ENCODE measurements around the gene WDR37.

WDR37 gene

GRCh38 chr10:1128649-1129048 is 72.5 kb downstream of the WDR37 start:
- no peak for DNase-seq (ENCODE audit: low spot score)

GRCh38 chr10:1130226-1130625 is 74.0 kb downstream of the WDR37 start:
- DNase-seq (ENCODE audit: low spot score), result no peak

GRCh38 chr10:1130995-1131790 is 75.0 kb downstream of the WDR37 start:
- DNase-seq (ENCODE audit: low spot score), result no peak

DNA sequence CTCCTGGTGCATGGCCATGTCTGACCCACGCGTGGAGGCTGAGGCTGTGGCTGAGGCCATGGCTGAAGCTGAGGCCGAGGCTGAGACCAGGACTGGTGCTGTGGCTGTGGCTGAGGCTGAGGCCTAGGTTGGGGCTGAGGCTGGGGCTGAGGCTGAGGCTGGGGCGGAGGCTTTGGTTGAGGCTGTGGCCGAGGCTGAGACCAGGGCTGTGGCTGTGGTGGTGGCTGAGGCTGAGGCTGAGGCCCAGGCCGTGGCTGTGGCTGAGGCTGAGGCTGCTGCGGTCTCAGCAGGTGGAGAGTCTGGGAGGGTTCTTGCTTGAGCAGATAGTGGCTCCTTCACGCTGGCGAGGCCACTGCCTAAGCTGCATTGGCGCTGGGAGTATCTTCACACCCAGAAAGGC is 76.4 kb downstream of the WDR37 start:
- DNase-seq (ENCODE audit: low spot score), result no peak

- DNase-seq (ENCODE audit: low spot score), result no peak
These were observed 77.4 kb downstream of the WDR37 start for GRCh38 chr10:1133495-1134045.

DNA sequence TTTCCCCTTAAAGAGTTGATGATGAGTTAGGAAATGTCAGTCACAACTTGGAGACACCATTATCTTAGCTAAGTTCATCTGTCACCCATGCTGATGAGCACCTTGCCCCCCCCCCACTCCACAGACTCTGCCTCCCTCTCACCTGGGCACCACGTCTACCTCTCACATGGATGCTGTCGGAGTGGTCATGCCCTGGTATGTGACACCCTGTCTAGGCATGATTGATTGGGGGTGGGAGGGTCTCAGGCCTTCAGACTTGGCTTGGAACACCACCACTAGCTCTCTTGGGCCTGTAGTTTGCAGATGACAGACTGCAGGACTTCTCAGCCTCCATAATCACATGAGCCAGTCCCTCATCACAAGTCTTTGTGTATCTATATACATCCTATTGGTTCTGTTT is 78.0 kb downstream of the WDR37 start:
- no peak for DNase-seq (ENCODE audit: low spot score)

- no peak for DNase-seq (ENCODE audit: low spot score)
These were observed 80.1 kb downstream of the WDR37 start for GRCh38 chr10:1136268-1136667.

GRCh38 chr10:1137499-1138163 is 81.4 kb downstream of the WDR37 start:
- DNase-seq (ENCODE audit: low spot score), result no peak

DNA sequence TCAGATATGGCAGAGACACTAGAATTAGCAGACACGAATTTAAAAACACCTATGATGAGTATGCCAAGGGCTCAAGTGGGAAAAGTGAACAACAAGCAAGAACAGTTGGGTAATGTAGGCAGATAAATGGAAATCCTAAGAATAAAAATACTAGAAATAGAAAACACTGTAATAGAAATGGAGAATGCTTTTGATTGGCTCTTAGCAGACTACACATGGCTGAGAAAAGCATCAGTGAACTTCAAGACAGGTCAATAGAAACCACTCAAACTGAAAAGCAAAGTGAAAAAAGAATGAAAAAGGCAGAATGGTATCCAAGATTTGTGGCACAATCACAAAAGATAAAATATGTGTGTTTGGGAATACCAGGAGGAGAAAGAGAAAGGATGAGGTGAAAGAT is 82.3 kb downstream of the WDR37 start:
- DNase-seq (ENCODE audit: low spot score), result no peak

DNA sequence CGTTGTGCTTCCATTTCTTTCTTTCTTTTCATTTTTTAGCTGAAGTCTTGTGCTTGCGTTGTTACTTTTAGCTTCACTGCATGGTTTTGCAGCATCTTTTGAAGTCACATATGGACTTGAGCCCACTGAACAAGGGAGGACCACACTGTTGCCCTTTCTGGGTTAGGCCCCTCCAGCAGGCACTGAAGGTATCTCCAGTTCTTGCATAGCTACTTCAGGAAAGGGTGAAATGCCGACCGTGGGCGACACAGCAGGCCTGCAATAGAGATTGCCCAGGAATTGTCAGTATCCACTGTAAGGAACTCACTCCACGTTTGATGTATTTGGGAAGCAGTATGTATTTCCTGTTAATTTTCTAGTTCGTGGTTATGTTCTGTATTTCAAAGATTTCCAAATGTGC is 85.1 kb downstream of the WDR37 start:
- DNase-seq (ENCODE audit: low spot score), result no peak

DNA sequence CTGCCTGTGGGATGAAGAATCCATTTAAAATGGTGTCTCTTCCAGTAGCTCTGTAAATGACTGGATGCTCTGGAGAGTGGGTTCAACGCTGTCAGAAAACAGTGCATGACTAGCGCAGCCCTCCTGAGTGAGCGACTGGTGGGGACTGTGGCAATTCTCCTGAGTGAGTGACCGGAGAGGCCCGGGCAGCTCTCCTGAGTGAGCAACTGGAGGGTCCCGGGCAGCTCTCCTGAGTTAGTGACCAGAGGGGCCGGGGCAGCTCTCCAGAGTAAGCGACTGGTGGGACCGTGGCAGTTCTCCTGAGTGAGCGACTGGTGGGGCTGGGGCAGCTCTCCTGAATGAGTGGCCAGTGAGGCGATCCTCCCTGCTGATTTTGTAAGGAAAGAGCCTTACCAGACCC is 85.5 kb downstream of the WDR37 start:
- no peak for DNase-seq (ENCODE audit: low spot score)

- no peak for DNase-seq (ENCODE audit: low spot score)
These were observed 86.4 kb downstream of the WDR37 start for GRCh38 chr10:1142596-1142995.

DNA sequence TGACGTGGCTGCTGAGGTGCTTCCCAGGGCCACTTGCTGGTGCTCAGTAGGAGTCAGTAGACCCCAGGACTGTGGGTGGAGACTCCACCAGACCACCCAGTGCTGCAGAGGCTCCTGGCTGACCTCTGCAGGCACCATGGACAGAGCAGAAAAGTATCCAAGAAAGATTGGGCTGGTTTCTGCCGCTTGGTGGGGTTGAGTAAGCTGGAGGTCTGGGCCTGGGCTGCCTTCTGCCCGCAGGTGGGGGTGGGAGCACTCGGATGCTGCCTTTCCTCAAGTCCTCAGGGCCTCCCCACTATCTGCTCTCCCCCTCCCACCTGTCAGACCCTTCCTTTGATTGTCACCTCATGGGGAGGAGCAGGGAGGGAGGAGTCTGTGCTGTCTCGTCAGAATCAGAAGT is 91.6 kb downstream of the WDR37 start:
- DNase-seq (ENCODE audit: low spot score), result no peak

GRCh38 chr10:1148855-1149605 is 92.8 kb downstream of the WDR37 start:
- no peak for DNase-seq (ENCODE audit: low spot score)

GRCh38 chr10:1149793-1150637 is 93.8 kb downstream of the WDR37 start:
- no peak for DNase-seq (ENCODE audit: low spot score)

- DNase-seq (ENCODE audit: low spot score), result no peak
These were observed 94.4 kb downstream of the WDR37 start for GRCh38 chr10:1150638-1150955.

- DNase-seq (ENCODE audit: low spot score), result no peak
These were observed 95.2 kb downstream of the WDR37 start for GRCh38 chr10:1151076-1152033.

GRCh38 chr10:1152386-1153250 is 96.4 kb downstream of the WDR37 start:
- no peak for DNase-seq (ENCODE audit: low spot score)

DNA sequence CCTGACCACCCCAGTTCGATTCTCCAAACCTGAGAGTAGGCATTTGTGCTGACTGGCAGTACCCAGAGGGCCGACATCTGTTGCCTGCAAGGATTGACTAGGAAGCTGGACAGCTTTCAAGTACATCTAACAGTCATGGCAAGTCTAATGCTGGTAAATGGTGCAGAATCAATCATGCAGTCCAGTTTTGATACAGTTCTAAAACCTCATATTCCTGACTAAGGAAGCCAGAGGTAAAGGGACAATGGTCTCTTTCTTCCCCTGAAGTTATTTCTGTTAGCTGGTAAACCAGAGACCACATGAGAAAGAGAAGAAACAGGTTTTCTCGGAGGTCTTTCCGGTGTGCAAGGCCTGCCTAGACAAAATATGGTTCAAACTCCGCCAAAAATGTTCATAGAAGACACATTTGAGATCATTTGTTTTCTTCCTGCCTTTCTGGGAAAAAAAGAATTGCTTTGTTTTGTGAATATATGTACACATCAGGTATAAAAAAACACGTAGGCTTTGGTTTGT is 97.1 kb downstream of the WDR37 start:
- DNase-seq (ENCODE audit: low spot score), result no peak
